ENCODE data around the gene SMLR1. TPM values are rescaled to one million over a fixed set of nuclear protein-coding genes. Genes with fewer than 3 reads are reported as not detected.

Gene SMLR1
- total RNA-seq, 1 donor from 2014 or later = not detected

DNA sequence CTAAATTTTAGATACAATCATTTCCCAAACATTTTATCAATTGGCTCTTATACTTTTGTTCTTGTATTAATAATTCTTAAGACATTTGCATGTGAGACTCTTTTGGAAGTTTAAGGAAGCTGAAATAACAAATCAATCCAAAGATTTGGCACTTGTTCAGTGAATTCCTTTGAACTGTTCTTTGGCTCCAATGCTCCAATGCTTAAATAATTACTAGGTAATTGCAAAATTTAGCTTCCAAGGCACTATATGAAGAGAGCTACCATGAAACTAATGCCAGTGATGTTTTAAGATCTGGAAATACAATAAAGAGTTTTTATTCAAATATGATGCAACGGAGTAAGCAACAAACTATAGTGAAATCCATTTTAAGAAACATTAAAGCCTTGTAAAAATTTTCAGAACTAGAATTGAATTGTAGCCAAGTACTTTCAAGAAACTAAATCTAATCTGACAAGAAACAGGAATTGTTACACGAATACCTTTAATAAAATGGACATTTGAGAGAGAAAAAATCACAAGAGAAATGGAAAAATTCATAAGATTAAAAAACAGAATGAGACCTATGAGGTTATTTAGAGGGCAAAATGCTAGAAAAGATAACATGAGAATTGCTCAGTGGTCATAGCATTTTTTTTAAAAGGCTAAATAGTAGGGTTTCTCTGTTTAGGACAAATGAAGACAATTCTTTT lies 43.6 kb upstream of the SMLR1 start:
- ChIA-PET POLR2A (no interaction called here), CTCF (no interaction called here)
- Mint-ChIP-seq H3K4me1 (no peaks in the 10 kb centered on the region), H3K4me3 (no peak overlapping the region), H3K27me3 (peaks cover 2% of the 10 kb centered on the region), H3K9me3 (no peaks in the 10 kb centered on the region), H3K27ac (no peak overlapping the region), H3K36me3 (ENCODE audit: low read depth) (no peaks in the 10 kb centered on the region)
- DNase-seq = no peak
- TF ChIP-seq, protein P1, sequence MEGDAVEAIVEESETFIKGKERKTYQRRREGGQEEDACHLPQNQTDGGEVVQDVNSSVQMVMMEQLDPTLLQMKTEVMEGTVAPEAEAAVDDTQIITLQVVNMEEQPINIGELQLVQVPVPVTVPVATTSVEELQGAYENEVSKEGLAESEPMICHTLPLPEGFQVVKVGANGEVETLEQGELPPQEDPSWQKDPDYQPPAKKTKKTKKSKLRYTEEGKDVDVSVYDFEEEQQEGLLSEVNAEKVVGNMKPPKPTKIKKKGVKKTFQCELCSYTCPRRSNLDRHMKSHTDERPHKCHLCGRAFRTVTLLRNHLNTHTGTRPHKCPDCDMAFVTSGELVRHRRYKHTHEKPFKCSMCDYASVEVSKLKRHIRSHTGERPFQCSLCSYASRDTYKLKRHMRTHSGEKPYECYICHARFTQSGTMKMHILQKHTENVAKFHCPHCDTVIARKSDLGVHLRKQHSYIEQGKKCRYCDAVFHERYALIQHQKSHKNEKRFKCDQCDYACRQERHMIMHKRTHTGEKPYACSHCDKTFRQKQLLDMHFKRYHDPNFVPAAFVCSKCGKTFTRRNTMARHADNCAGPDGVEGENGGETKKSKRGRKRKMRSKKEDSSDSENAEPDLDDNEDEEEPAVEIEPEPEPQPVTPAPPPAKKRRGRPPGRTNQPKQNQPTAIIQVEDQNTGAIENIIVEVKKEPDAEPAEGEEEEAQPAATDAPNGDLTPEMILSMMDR (IDR thresholded peaks at IDR 0.05) = no peak
- no peak for ATAC-seq (ENCODE audit: low read depth)
- intact Hi-C loops (cut with micrococcal nuclease) = no loop called here

DNA sequence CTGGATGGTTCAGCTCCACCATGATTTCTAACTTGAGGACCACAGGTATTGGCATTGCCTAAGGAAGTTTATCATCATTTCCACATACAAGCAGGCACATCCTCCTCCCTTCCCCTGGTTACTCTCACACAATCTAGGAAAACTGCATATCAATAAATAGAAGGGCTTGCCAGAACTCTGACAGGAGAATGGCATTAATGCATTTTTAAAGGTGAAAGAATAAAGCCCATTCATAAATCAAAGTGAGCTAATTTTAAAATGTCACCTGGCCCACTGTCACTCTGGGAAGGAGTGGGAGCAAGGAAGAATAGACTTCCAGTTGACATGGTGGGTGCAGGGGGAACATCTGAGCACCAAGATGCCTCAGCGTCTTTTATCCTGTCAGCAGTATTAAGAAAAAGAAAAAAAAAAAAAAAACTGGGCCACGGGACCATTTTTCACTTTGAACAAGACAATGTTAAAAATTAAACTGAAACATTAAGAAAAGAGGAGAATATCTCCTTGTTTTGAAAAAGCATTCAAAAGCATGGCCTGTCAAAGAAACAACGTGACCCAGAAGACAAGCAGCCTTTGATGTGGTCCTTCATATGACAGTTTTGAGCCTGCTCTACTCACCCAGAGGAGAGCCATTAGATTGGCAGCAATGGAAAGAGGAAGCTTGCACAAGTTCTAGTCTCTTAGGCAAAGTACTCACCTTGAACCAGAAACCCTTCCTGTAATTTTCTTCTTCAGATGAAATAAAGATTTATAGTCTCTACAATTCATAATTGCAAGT lies 39.3 kb upstream of the SMLR1 start:
- Mint-ChIP-seq H3K4me1 (no peaks in the 10 kb centered on the region), H3K27ac (no peak overlapping the region), H3K36me3 (ENCODE audit: low read depth) (no peaks in the 10 kb centered on the region), H3K9me3 (no peaks in the 10 kb centered on the region), H3K27me3 (no peaks in the 10 kb centered on the region), H3K4me3 (no peak overlapping the region)
- ChIA-PET POLR2A (no interaction called here), CTCF (no interaction called here)
- TF ChIP-seq, protein P1 (IDR thresholded peaks at IDR 0.05) = no peak
- DNase-seq (no peak), ATAC-seq (ENCODE audit: low read depth) (no peak)
- intact Hi-C loops (cut with micrococcal nuclease) = no loop called here

DNA sequence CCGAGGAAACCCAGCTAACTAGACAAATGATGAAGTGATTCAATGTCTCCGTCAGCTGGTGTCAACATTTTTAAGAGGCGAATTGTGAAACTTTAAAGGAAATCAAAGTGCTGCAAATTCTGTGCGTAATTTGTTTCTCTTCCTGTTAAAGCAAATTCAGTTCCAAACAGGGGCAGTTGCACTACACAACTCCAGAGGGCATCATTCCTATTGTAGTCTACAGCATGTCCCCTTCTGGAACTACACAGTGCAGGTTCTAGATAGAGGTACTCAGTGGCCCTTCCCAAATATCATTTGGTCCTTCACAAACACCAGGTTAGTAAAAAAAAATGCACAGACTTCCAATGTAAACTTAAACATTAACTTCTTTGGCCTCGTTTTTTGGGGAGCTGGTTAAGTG lies 38.3 kb upstream of the SMLR1 start:
- ChIA-PET CTCF (no interaction called here), POLR2A (no interaction called here)
- Mint-ChIP-seq H3K27ac (no peak overlapping the region), H3K4me1 (no peaks in the 10 kb centered on the region), H3K36me3 (ENCODE audit: low read depth) (no peaks in the 10 kb centered on the region), H3K4me3 (no peak overlapping the region), H3K27me3 (no peaks in the 10 kb centered on the region), H3K9me3 (no peaks in the 10 kb centered on the region)
- intact Hi-C loops (cut with micrococcal nuclease) = no loop called here
- ATAC-seq (ENCODE audit: low read depth) (no peak), DNase-seq (no peak)
- TF ChIP-seq, protein P1 (IDR thresholded peaks at IDR 0.05) = no peak

DNA sequence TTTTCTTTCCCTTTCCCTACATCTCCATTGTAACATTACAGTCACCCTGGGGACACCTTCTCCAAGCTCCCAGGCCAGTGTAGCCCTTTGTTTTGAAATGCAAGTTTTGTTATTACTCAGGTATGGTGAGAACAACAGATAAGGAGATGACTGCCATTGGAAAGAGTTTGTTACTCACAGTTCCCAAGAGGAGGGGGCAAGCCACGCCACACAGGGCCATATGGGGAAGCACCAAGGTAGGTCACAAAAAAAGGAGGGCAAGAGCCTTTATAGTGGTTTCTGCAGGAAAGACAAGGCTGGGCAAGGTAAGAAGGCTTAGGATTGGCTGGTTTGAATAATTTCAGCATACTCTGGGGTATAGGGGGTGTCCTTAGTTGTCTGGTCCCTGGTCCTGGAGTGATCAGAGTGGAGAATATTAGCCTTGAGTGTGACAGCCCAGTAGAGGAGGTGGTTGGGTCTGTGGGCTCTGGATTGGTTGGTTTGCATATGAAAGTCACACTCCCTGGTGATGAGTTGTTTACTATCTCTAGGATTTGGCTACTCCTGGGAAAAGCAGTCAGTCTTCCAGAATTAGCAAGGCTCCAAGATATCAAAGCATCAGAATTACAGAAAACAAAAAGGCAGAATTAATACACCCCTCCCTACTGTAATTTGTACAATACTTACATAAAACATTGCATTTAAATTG lies 33.1 kb upstream of the SMLR1 start:
- ChIA-PET CTCF (no interaction called here), POLR2A (no interaction called here)
- no peak overlapping the region for H3K4me3 Mint-ChIP-seq
- H3K36me3 Mint-ChIP-seq (ENCODE audit: low read depth) = no peaks in the 10 kb centered on the region
- ATAC-seq (ENCODE audit: low read depth) (no peak), DNase-seq (no peak)
- intact Hi-C loops (cut with micrococcal nuclease) = no loop called here
- H3K27ac Mint-ChIP-seq = no peak overlapping the region
- TF ChIP-seq, protein P1 (IDR thresholded peaks at IDR 0.05) = no peak
- H3K27me3 Mint-ChIP-seq = peaks cover 2% of the 10 kb centered on the region
- H3K9me3 Mint-ChIP-seq = peaks cover 4% of the 10 kb centered on the region
- H3K4me1 Mint-ChIP-seq = no peaks in the 10 kb centered on the region

DNA sequence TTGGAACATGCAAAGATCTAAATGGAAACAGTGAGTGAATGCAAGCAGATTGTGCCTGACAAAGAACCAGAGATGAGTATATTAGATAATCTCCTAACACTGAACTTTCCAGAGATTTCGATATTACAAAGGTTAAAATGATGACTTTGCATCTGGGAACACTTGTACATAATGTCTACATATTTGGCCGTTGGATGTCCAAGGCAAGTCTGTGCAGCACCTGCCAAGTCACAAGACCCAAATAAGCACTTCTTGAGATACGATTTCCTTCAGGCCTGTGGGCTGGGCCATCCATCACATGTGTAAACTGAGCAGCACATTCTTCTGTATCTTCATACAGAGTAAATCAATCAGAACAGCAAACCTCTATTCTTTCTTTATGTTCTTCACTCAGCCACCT lies 32.5 kb upstream of the SMLR1 start:
- Mint-ChIP-seq H3K4me1 (no peaks in the 10 kb centered on the region), H3K27ac (no peak overlapping the region), H3K36me3 (ENCODE audit: low read depth) (no peaks in the 10 kb centered on the region), H3K27me3 (peaks cover 2% of the 10 kb centered on the region), H3K4me3 (no peak overlapping the region), H3K9me3 (peaks cover 6% of the 10 kb centered on the region)
- TF ChIP-seq, protein P1 (IDR thresholded peaks at IDR 0.05) = no peak
- ChIA-PET POLR2A (no interaction called here), CTCF (no interaction called here)
- no peak for ATAC-seq (ENCODE audit: low read depth)
- DNase-seq = no peak
- intact Hi-C loops (cut with micrococcal nuclease) = no loop called here
